Caki2 (cell line): ENCODE data around the gene MGLL. TPM values are rescaled to one million over a fixed set of nuclear protein-coding genes. Genes with fewer than 3 reads are reported as not detected.
"Not testable (repeated sequence)": the region's sequence is repeated elsewhere in the genome, so short reads cannot be mapped to it uniquely, and the experiment has no call there.

ENCODE experiments used
- DNase-seq: peaks from one replicate; pipeline ENCODE4 v3.0.0-alpha.2; 2015; ENCODE audit warnings: low read depth
- in situ Hi-C: cut with HindIII; loops from 2 replicates; pipeline ENCODE4 v1.10.0; 2016; ENCODE audit warnings: low sequenced_read_pairs, low pct_unique_long_range_greater_than_20kb, mixed read lengths
- total RNA-seq: library from RNA; depleted of rRNA; stranded (reverse); fragments of >200 nt; shearing (Covaris generic); gene quantifications from 2 replicates; pipeline ENCODE4 v1.2.3, GENCODE V29; 2014; ENCODE audit warnings: low replicate concordance

The MGLL gene
- total RNA-seq, 1 experiment from 2014 or later: 53.0 TPM

DNA sequence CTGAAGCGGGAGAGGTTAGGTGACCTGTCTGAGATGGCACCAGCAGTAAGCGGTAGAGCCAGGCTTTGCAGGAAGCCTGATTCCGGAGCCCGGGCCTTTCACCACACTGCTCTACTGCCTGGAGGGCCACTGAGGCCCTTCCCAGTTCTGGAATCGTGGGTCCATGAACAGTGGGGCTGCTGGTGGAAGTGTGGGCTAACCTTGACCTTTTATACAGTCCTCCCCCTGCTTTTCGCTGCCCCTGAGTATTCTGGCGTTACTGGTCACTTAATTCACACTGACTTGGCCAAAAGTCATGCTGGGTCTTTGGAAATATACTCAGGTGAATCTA, 152.1 kb downstream of the MGLL start:
- no peak for DNase-seq
- in situ Hi-C loops: no loop called here

DNA sequence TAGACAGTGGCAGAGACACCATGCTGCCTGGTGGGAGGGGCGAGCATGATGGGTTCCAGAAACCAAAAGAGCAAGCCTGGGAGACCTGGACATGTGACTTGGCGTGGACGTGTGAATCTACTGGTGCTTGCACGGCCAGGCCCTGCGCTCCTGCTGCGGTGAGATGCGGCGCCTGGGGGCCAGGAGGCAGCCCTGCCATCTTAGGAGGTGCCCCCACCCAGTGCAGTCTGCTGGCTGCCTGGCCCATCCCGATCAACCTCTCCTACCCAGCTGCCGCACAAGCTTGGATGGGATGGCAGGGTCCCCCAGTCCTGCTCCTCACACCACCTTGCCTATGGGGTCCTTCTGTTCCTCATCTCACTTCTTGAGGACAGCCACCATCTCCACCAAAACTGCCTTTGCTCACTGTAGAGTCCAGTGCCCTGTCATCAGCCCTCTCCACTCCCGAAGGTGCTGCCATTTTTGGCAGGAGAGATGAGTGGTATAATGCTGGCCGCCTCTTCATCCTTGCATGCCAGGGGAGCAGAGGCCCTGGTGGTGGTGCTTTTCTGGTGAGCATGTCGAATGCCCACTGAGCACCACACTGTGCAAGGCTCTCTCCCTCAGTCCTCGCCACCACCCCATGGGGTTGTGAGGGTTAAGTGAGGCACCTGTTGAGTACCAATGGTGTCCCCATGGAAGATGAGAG, 152.6 kb downstream of the MGLL start:
- no peak for DNase-seq
- in situ Hi-C loops: no loop called here

DNA sequence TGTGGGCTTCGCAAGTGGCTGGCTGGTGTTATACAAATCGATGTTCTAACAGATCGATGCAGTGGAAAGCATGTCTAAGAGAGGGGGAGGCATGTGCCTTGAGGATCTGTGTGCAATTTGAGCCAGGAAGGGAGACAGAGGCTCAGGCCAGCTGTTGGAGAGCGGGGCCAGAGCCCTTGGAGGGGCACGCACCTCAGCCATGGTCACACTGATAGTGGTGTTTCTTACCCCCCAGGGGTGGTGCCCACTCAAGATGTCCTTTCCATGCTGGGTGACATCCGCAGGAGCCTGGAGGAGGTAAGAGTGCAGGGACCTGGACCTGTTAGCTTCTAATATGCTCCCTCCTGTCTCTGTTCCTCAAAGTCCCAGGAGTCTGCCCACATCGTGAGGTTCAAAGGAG, 153.4 kb downstream of the MGLL start:
- in situ Hi-C loops: no loop called here
- no peak for DNase-seq

GRCh38 chr3:127667119-127667681, 155.1 kb downstream of the MGLL start:
- in situ Hi-C loops: no loop called here
- no peak for DNase-seq

DNA sequence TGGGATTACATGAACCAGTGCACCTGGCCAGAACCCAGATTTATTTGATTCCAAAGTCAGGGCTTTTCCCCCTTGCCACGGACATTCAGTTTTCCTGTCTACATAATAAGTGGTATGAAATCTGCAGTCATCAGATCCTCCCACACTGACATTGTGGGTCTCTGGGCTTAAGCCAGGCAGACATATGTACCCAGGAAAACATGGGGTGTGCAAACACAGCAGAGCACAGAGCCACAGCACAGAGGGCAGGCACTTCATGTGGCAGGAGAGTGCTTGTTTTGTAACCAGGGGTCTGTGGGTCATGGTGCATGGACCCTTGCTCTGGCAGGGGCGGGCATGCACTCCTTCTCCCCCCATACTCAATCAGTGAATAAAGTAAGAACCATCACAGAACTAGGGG, 155.6 kb downstream of the MGLL start:
- in situ Hi-C loops: no loop called here
- no peak for DNase-seq

- DNase-seq: no peak
- in situ Hi-C loops: no loop called here
Observed at GRCh38 chr3:127665586-127665985, 156.7 kb downstream of the MGLL start.

DNA sequence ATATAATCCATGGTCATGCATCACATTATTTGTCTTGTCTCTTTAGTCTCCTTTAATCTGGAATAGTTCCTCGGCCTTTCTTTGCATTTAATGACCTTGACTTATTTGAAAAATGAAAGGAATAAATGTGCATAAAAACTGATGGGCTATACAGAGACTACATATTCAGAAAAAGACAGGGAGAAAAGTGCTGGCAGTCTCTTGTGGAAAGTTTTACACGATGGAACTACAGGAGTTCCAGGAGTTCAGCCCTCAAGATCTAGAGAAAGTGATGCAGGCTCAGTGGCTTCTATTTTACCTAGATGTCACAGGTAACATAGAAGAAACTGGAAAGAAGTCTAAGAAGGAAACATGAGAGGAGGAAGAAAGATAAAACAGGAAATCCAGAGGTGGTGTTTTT, 157.2 kb downstream of the MGLL start:
- no peak for DNase-seq
- in situ Hi-C loops: no loop called here

DNA sequence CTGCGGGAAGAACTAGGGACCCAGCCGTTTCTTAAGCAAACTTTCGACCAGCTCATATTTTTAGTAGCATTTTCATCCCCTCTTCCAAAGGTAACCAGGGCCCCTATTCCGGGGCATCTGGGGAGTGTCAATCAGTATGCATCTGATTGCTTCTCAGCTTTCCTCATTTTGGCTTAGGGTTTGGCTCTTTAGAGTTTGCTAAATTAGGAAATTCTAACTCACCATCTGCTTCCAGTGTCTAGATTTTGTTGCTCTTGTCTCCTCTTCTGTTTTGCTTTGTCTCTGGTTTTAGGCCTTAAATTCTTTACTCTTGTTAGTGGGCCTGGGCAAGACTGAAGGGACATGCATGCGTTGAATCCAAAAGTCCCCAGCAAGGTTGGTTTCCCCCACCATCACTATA, 159.2 kb downstream of the MGLL start:
- no peak for DNase-seq
- in situ Hi-C loops: no loop called here

DNA sequence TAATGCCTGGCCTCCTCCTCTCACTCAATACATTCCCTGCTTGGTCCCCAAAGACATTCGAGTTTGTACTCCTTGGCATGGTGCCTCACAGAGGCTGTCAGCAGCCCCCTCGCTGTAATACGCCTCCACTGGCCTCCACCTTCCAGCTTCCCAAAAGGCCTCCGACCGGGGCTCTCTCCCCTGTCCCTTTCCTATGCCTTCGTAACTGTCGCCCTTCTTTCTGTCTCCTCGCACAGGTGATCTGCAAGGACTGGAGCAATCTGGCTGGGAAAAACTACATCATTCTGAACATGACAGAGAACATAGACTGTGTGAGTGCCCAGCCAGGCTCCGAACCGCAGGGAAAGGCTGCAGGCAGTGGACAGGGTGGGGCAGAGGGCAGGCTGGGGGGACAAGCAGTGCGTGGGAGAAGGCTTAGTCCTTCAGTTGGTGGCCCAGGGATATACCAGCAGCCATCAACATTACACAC, 160.3 kb downstream of the MGLL start:
- in situ Hi-C loops: no loop called here
- no peak for DNase-seq

DNA sequence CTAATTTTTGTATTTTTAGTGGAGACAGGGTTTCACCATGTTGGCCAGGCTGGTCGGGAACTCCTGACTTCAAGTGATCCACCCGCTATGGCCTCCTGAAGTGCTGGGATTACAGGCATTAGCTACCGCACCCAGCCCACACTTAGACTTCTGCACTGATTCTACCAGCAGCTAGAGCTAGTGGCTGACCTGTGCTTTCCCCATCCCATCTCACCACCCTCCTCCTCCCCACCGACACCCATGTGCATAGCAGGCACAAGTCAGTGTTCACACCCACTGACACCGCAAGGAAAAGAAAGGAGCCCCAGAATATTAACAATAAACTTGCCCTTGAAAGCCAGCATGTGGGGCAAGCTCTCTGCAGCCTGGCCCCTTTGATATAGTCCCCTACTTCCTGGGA, 160.7 kb downstream of the MGLL start:
- no peak for DNase-seq
- in situ Hi-C loops: no loop called here

GRCh38 chr3:127660621-127661251, 161.6 kb downstream of the MGLL start:
- DNase-seq: no peak
- in situ Hi-C loops: no loop called here

- in situ Hi-C loops: no loop called here
Observed at GRCh38 chr3:127658234-127658633, 164.1 kb downstream of the MGLL start.

GRCh38 chr3:127656906-127657305, 165.4 kb downstream of the MGLL start:
- DNase-seq: no peak
- in situ Hi-C loops: no loop called here

More at GRCh38 chr3:127658234-127658633, 164.1 kb downstream of the MGLL start:
- no peak for DNase-seq

DNA sequence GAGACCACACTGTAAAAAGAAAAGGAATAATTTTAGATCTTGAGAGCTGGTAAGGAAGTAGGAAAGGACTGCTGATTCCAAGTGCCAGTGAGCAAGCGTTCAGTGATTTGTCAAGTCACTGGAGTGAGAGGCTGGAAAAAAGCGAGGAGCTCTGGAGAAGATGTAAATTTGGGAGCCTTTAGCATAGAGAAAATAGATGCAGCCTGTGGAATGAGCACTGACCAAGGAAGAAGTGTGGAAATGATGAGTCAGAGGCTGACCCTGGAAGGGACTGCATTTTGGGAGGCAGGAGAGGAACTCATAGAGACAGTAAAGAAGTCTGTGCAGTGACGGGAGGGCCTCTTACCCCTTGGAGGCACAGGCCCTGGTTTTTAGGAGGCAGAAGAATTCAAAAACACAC, 166.7 kb downstream of the MGLL start:
- in situ Hi-C loops: no loop called here
- peak; percentile 5 for DNase-seq

- in situ Hi-C loops, DNase-seq: not testable (repeated sequence)
Observed at GRCh38 chr3:127654993-127655392, 167.3 kb downstream of the MGLL start.

DNA sequence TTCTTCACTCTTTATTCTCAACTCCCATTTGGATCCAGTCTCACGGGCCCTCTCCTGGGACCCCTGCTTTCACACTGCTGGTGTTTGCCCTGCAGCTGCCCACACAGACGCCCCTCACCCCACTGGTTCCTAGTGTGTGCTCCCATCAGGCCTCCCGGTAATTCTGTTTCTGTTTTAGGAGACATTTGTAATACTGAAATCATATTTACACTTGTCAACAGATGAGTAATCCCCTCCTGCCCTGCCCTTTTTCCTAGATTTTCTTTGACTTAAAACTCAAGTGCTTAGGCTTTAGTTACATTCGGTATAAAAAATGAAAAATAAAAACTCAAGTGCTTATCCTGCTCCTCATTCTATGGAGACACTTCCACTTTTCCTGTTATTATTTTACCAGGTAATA, 167.9 kb downstream of the MGLL start:
- no peak for DNase-seq

DNA sequence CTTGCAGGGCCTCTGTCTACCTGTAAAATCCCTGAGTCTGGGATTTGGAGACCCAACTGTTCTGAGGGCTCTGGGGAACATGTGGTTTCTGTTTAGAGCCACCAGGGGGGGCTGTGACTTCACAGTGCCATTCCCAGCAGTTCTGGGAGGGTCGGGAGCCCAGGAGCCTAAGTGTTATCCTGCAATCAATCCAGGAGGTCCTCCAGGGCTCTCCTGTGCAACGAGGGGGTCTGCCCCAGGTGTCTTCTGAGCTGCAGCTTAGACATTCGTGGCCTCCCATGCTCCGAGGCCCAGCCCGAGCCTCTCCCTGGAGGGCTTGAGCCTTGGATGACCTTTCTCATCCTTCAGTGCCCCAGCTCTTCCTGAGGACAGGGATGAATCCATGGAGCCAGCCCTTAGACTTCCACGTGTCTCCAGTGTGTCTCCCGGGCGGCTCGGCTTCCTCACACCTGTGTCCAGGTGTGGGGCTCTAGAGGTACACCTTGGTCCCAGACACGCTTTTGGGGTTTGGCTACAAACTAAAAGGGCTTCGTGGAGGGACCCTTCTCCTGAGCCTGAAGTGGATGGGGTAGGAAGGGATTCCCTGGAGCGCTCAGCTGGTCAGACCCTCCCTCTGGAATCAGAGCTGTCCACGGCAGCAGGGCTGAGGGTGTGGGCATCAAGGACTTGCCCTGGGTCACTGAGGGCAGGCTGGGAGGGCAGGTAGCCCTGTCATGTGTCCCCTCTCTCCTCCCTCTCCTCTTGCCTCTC, 169.9 kb downstream of the MGLL start:
- in situ Hi-C loops: no loop called here
- peak; percentile 28 for DNase-seq

More for the DNA sequence above, 167.9 kb downstream of the MGLL start:
- in situ Hi-C loops: no loop called here

- in situ Hi-C loops: no loop called here
- no peak for DNase-seq
Observed at GRCh38 chr3:127651516-127652172, 170.7 kb downstream of the MGLL start.

- in situ Hi-C loops: no loop called here
Observed at GRCh38 chr3:127650236-127650635, 172.1 kb downstream of the MGLL start.

More at GRCh38 chr3:127650236-127650635, 172.1 kb downstream of the MGLL start:
- no peak for DNase-seq
